K562 (cell line): ENCODE measurements around the gene TEX101.

Source experiments
- ELK1 ChIP-seq: sonication (generic); formaldehyde crosslinking; IDR thresholded peaks from 2 replicates; pipeline ENCODE4 v1.8.1; 2022; ENCODE audit warnings: missing genetic modification reagents
- HNRNPL ChIP-seq: fragments of 200-400 bp; formaldehyde crosslinking; IDR thresholded peaks from 2 replicates; pipeline ENCODE4 v1.6.1; 2017; ENCODE audit warnings: low read depth, mild to moderate bottlenecking, low read length
- ILF3 ChIP-seq: fragments of 450-650 bp; IDR thresholded peaks from 2 replicates; pipeline ENCODE4 v1.6.1; 2018; ENCODE audit warnings: antibody characterized with exemption, mild to moderate bottlenecking, moderate library complexity, borderline replicate concordance
- KLF10 ChIP-seq: fragments of 250-450 bp; sonication (Bioruptor Pico); IDR thresholded peaks from 2 replicates; pipeline ENCODE4 v1.6.1; 2021; ENCODE audit warnings: matching md5 sums
- MYBL2 ChIP-seq, 2 experiments: fragments of 450-650 bp in 1 of 2; sonication (generic) in 1 of 2; formaldehyde crosslinking in 1 of 2; IDR thresholded peaks; 2 replicates each; pipeline versions ENCODE4 v1.6.1 to v1.8.1; 2017 to 2022; ENCODE audit warnings: borderline replicate concordance in 1 of 2, inconsistent platforms in 1 of 2, low read depth in 1 of 2, mild to moderate bottlenecking in 1 of 2, missing genetic modification reagents in 1 of 2, moderate library complexity in 1 of 2
- ZBTB40 ChIP-seq, 2 experiments: fragments of 450-650 bp in 1 of 2; sonication (generic) in 1 of 2; formaldehyde crosslinking in 1 of 2; IDR thresholded peaks; 2 replicates each; pipeline versions ENCODE4 v1.7.1 to v1.9.0; 2016 to 2022; ENCODE audit warnings: inconsistent platforms in 1 of 2, mild to moderate bottlenecking in 1 of 2, missing genetic modification reagents in 1 of 2
- TF ChIP-seq, protein P1 (sequence below): fragments of 250-450 bp; sonication (Bioruptor Pico); IDR thresholded peaks from 2 replicates; pipeline ENCODE4 v1.5.0; 2021
- TF ChIP-seq, protein P2 (sequence below), 3 experiments: IDR thresholded peaks in 2 of 3; conservative IDR thresholded peaks in 1 of 3; 2 replicates each; pipeline ENCODE4 v1.5.1; 2011 to 2012; ENCODE audit warnings: low read length in 3 of 3, mild to moderate bottlenecking in 3 of 3, control low read depth in 2 of 3, improper control_type of control experiment in 1 of 3, inconsistent platforms in 1 of 3, low read depth in 1 of 3, mixed read lengths in 1 of 3, moderate library complexity in 1 of 3; ENCODE audit not compliant: insufficient read depth in 2 of 3

GRCh38 chr19:43395561-43395960 is 19.1 kb upstream of the TEX101 start:
- TF ChIP-seq ZBTB40 (IDR thresholded peaks at IDR 0.05), result no peak
- no peak for TF ChIP-seq ZBTB40 (CRISPR knock-in tag; IDR thresholded peaks at IDR 0.05)
- TF ChIP-seq ELK1 (CRISPR knock-in tag), result no peak
- TF ChIP-seq KLF10 (CRISPR knock-in tag), result no peak
- TF ChIP-seq, protein P1, sequence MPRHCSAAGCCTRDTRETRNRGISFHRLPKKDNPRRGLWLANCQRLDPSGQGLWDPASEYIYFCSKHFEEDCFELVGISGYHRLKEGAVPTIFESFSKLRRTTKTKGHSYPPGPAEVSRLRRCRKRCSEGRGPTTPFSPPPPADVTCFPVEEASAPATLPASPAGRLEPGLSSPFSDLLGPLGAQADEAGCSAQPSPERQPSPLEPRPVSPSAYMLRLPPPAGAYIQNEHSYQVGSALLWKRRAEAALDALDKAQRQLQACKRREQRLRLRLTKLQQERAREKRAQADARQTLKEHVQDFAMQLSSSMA (CRISPR knock-in tag), result no peak
- TF ChIP-seq HNRNPL, result no peak
- TF ChIP-seq, protein P2, sequence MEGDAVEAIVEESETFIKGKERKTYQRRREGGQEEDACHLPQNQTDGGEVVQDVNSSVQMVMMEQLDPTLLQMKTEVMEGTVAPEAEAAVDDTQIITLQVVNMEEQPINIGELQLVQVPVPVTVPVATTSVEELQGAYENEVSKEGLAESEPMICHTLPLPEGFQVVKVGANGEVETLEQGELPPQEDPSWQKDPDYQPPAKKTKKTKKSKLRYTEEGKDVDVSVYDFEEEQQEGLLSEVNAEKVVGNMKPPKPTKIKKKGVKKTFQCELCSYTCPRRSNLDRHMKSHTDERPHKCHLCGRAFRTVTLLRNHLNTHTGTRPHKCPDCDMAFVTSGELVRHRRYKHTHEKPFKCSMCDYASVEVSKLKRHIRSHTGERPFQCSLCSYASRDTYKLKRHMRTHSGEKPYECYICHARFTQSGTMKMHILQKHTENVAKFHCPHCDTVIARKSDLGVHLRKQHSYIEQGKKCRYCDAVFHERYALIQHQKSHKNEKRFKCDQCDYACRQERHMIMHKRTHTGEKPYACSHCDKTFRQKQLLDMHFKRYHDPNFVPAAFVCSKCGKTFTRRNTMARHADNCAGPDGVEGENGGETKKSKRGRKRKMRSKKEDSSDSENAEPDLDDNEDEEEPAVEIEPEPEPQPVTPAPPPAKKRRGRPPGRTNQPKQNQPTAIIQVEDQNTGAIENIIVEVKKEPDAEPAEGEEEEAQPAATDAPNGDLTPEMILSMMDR (IDR thresholded peaks at IDR 0.05 in 2 of 3, conservative IDR thresholded peaks at IDR 0.05 in 1 of 3; ENCODE audit: insufficient read depth in 2 of 3, low read depth in 1 of 3, low read length in 3 of 3), result no peak
- TF ChIP-seq MYBL2 (IDR thresholded peaks at IDR 0.05; ENCODE audit: low read depth), result no peak
- no peak for TF ChIP-seq MYBL2 (CRISPR knock-in tag; IDR thresholded peaks at IDR 0.05; ENCODE audit: borderline replicate concordance)
- TF ChIP-seq ILF3, result no peak
